ENCODE data around the gene RAB3GAP1. TPM values are rescaled to one million over a fixed set of nuclear protein-coding genes. Genes with fewer than 3 reads are reported as not detected.

The RAB3GAP1 gene
- total RNA-seq, 1 experiment from 2014 or later = 38.9 TPM

GRCh38 chr2:135124924-135125886, 73.1 kb downstream of the RAB3GAP1 start:
- TF ChIP-seq CTCF (conservative IDR thresholded peaks at IDR 0.05; ENCODE audit: low read depth, low read length) (no peak), EZH2 (IDR thresholded peaks at IDR 0.05; ENCODE audit: borderline replicate concordance, low read depth, low read length, poor library complexity, severe bottlenecking) (no peak)
- no peak for DNase-seq (ENCODE audit: low spot score)
- no peak overlapping the region for H3K4me3 ChIP-seq (ENCODE audit: low read depth, low read length, poor library complexity, severe bottlenecking)
- H3K27ac ChIP-seq (ENCODE audit: low read depth, low read length, poor library complexity, severe bottlenecking) = no peak overlapping the region
- no TSS peak for BruUV-seq (replicated peaks)
- peaks cover 3% of the 10 kb centered on the region for H3K36me3 ChIP-seq (ENCODE audit: insufficient read depth, low read length, poor library complexity, severe bottlenecking)
- CTCF ChIA-PET = no interaction called here
- H3K9me3 ChIP-seq (ENCODE audit: low read depth, low read length, poor library complexity, severe bottlenecking) = no peaks in the 10 kb centered on the region
- POLR2A ChIA-PET (ENCODE audit: low non-redundant PET) = no interaction called here
- H3K27me3 ChIP-seq (replicated peaks; ENCODE audit: insufficient read depth, low read depth, low read length, poor library complexity) = no peaks in the 10 kb centered on the region
- no peaks in the 10 kb centered on the region for H3K4me1 ChIP-seq (ENCODE audit: insufficient read depth, low read length, poor library complexity, severe bottlenecking)
- intact Hi-C loops (cut with micrococcal nuclease; ENCODE audit: unreplicated experiment) = no loop called here

DNA sequence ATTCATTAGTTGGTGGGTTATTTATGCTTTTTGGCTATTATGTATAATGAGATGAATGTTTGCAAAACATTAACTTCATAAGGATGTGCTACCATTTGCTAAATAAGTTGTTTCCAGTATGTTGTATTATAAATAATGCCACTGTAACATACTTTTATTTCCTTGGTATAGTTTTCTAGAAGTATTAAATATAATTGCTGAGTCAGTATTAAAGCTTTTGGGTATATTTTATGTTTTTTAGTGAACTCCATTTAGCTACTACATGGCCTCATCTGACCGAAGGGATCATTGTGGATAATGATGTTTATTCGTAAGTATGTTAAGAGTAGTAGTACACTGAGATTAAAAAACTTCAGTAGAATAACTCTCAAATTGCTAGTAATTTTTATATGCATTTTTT, 73.8 kb downstream of the RAB3GAP1 start:
- no peaks in the 10 kb centered on the region for H3K4me1 ChIP-seq (ENCODE audit: insufficient read depth, low read length, poor library complexity, severe bottlenecking)
- no peak overlapping the region for H3K27ac ChIP-seq (ENCODE audit: low read depth, low read length, poor library complexity, severe bottlenecking)
- intact Hi-C loops (cut with micrococcal nuclease; ENCODE audit: unreplicated experiment) = no loop called here
- H3K36me3 ChIP-seq (ENCODE audit: insufficient read depth, low read length, poor library complexity, severe bottlenecking) = peaks cover 3% of the 10 kb centered on the region
- no peak for TF ChIP-seq CTCF (conservative IDR thresholded peaks at IDR 0.05; ENCODE audit: low read depth, low read length)
- no peak for TF ChIP-seq EZH2 (IDR thresholded peaks at IDR 0.05; ENCODE audit: borderline replicate concordance, low read depth, low read length, poor library complexity, severe bottlenecking)
- ChIA-PET CTCF (no interaction called here), POLR2A (ENCODE audit: low non-redundant PET) (no interaction called here)
- BruUV-seq (replicated peaks) = no TSS peak
- no peak overlapping the region for H3K4me3 ChIP-seq (ENCODE audit: low read depth, low read length, poor library complexity, severe bottlenecking)
- no peaks in the 10 kb centered on the region for H3K9me3 ChIP-seq (ENCODE audit: low read depth, low read length, poor library complexity, severe bottlenecking)
- no peak for DNase-seq (ENCODE audit: low spot score)
- H3K27me3 ChIP-seq (replicated peaks; ENCODE audit: insufficient read depth, low read depth, low read length, poor library complexity) = no peaks in the 10 kb centered on the region

- H3K27ac ChIP-seq (ENCODE audit: low read depth, low read length, poor library complexity, severe bottlenecking) = no peak overlapping the region
- intact Hi-C loops (cut with micrococcal nuclease; ENCODE audit: unreplicated experiment) = no loop called here
- H3K4me3 ChIP-seq (ENCODE audit: low read depth, low read length, poor library complexity, severe bottlenecking) = no peak overlapping the region
- TF ChIP-seq EZH2 (IDR thresholded peaks at IDR 0.05; ENCODE audit: borderline replicate concordance, low read depth, low read length, poor library complexity, severe bottlenecking) (no peak), CTCF (conservative IDR thresholded peaks at IDR 0.05; ENCODE audit: low read depth, low read length) (no peak)
- H3K9me3 ChIP-seq (ENCODE audit: low read depth, low read length, poor library complexity, severe bottlenecking) = no peaks in the 10 kb centered on the region
- no peaks in the 10 kb centered on the region for H3K27me3 ChIP-seq (replicated peaks; ENCODE audit: insufficient read depth, low read depth, low read length, poor library complexity)
- POLR2A ChIA-PET (ENCODE audit: low non-redundant PET) = no interaction called here
- H3K4me1 ChIP-seq (ENCODE audit: insufficient read depth, low read length, poor library complexity, severe bottlenecking) = no peaks in the 10 kb centered on the region
- DNase-seq (ENCODE audit: low spot score) = no peak
- BruUV-seq (replicated peaks) = no TSS peak
- peaks cover 19% of the 10 kb centered on the region for H3K36me3 ChIP-seq (ENCODE audit: insufficient read depth, low read length, poor library complexity, severe bottlenecking)
- CTCF ChIA-PET = no interaction called here
These were observed 78.7 kb downstream of the RAB3GAP1 start for GRCh38 chr2:135130751-135131150.
